Colonic mucosa (tissue), 4 donors: Measurements from ENCODE around the gene HECW1. TPM values are rescaled to one million over a fixed set of nuclear protein-coding genes. Genes with fewer than 3 reads are reported as not detected.

Source experiments
- DNase-seq: peaks from one replicate; pipeline ENCODE4 v3.0.0-alpha.2; 2020
- H3K27ac ChIP-seq: fragments of 200-600 bp; one replicate; pipeline ENCODE4 v1.8.0; 2021
- H3K27me3 ChIP-seq: fragments of 200-600 bp; one replicate; pipeline ENCODE4 v1.8.0; 2021
- H3K36me3 ChIP-seq: fragments of 200-600 bp; one replicate; pipeline ENCODE4 v1.8.0; 2021
- H3K4me1 ChIP-seq: fragments of 200-600 bp; one replicate; pipeline ENCODE4 v1.8.0; 2021; ENCODE audit warnings: mild to moderate bottlenecking
- H3K4me3 ChIP-seq: fragments of 200-600 bp; one replicate; pipeline ENCODE4 v1.8.0; 2021
- H3K9ac ChIP-seq, 2 donors: one replicate each; pipeline ENCODE4 v1.7.0; 2013; ENCODE audit warnings: control low read depth in 2 of 2, low read depth in 2 of 2, low read length in 2 of 2
- H3K9me3 ChIP-seq: fragments of 200-600 bp; one replicate; pipeline ENCODE4 v1.8.0; 2021
- CTCF ChIP-seq: fragments of 200-600 bp; IDR thresholded peaks from one replicate; pipeline ENCODE4 v1.8.0; 2022; ENCODE audit warnings: antibody characterized with exemption, mild to moderate bottlenecking
- intact Hi-C: fragments of 100-400 bp; cut with DNase I; formaldehyde crosslinking; loops from one replicate; pipeline ENCODE4 v1.14.1; 2022
- total RNA-seq, 2 donors: library from RNA; stranded (reverse); fragmentation: NEBNext Ultra II Directional in 1 of 2; extraction: Animal tissue kit (Norgen Biotek cat#: 25700) in 1 of 2; gene quantifications; one replicate each; pipeline ENCODE4 v1.2.1, GENCODE V29; 2021
- donor health status: healthy.
- donor health status: DM: no; HTN: no; CAD: no.
- donor health status: DM: no; HTN: no; CAD: no.

HECW1 gene
- total RNA-seq, 2 donors from 2014 or later, result 0.35 to 0.40 TPM

GRCh38 chr7:43296306-43296705, 183.9 kb downstream of the HECW1 start:
- no peaks in the 10 kb centered on the region for H3K9me3 ChIP-seq
- H3K27me3 ChIP-seq, result no peaks in the 10 kb centered on the region
- TF ChIP-seq CTCF, result no peak
- H3K4me3 ChIP-seq, result no peak overlapping the region
- H3K4me1 ChIP-seq, result no peaks in the 10 kb centered on the region
- no peak overlapping the region for H3K27ac ChIP-seq
- no peak overlapping the region for H3K9ac ChIP-seq
- no peaks in the 10 kb centered on the region for H3K36me3 ChIP-seq
- intact Hi-C loops, result no loop called here
- DNase-seq, result no peak

- H3K36me3 ChIP-seq, result no peaks in the 10 kb centered on the region
- no peaks in the 10 kb centered on the region for H3K4me1 ChIP-seq
- no peak for TF ChIP-seq CTCF
- no peak overlapping the region for H3K4me3 ChIP-seq
- intact Hi-C loops, result no loop called here
- H3K27ac ChIP-seq, result no peak overlapping the region
- H3K27me3 ChIP-seq, result no peaks in the 10 kb centered on the region
- DNase-seq, result no peak
- H3K9ac ChIP-seq, result no peak overlapping the region
- no peaks in the 10 kb centered on the region for H3K9me3 ChIP-seq
These were observed 186.2 kb downstream of the HECW1 start for GRCh38 chr7:43298617-43299016.

- H3K9me3 ChIP-seq, result no peaks in the 10 kb centered on the region
- intact Hi-C loops, result no loop called here
- no peaks in the 10 kb centered on the region for H3K27me3 ChIP-seq
- no peak for TF ChIP-seq CTCF
- H3K4me1 ChIP-seq, result no peaks in the 10 kb centered on the region
- H3K36me3 ChIP-seq, result no peaks in the 10 kb centered on the region
- H3K27ac ChIP-seq, result no peak overlapping the region
- no peak for DNase-seq
- no peak overlapping the region for H3K9ac ChIP-seq
- no peak overlapping the region for H3K4me3 ChIP-seq
These were observed 187.7 kb downstream of the HECW1 start for GRCh38 chr7:43300121-43300520.

- no peaks in the 10 kb centered on the region for H3K4me1 ChIP-seq
- intact Hi-C loops, result no loop called here
- no peaks in the 10 kb centered on the region for H3K27me3 ChIP-seq
- H3K4me3 ChIP-seq, result no peak overlapping the region
- TF ChIP-seq CTCF, result no peak
- no peak overlapping the region for H3K27ac ChIP-seq
- no peaks in the 10 kb centered on the region for H3K36me3 ChIP-seq
- H3K9me3 ChIP-seq, result no peaks in the 10 kb centered on the region
- H3K9ac ChIP-seq, result no peak overlapping the region
- no peak for DNase-seq
These were observed 189.8 kb downstream of the HECW1 start for GRCh38 chr7:43302211-43302711.

GRCh38 chr7:43302773-43303460, 190.5 kb downstream of the HECW1 start:
- TF ChIP-seq CTCF, result no peak
- H3K4me1 ChIP-seq, result no peaks in the 10 kb centered on the region
- no peak for DNase-seq
- no peaks in the 10 kb centered on the region for H3K27me3 ChIP-seq
- intact Hi-C loops, result no loop called here
- no peaks in the 10 kb centered on the region for H3K9me3 ChIP-seq
- no peak overlapping the region for H3K4me3 ChIP-seq
- no peak overlapping the region for H3K27ac ChIP-seq
- H3K9ac ChIP-seq, result no peak overlapping the region
- no peaks in the 10 kb centered on the region for H3K36me3 ChIP-seq
